T1000 (cell line): ENCODE results near the gene FAXDC2.
"Not testable (repeated sequence)": the region's sequence is repeated elsewhere in the genome, so short reads cannot be mapped to it uniquely, and the experiment has no call there.

ENCODE experiments used
- DNase-seq: peaks from one replicate; lab custom pipeline; 2025; ENCODE audit warnings: mixed read lengths; lab: John Stamatoyannopoulos, UW

The FAXDC2 gene

GRCh38 chr5:154830596-154830995, 19.8 kb downstream of the FAXDC2 start:
- DNase-seq = no peak

GRCh38 chr5:154830219-154830595, 20.2 kb downstream of the FAXDC2 start:
- DNase-seq = no peak

- DNase-seq = no peak
These were observed 20.7 kb downstream of the FAXDC2 start for GRCh38 chr5:154829589-154830218.

GRCh38 chr5:154829181-154829588, 21.2 kb downstream of the FAXDC2 start:
- no peak for DNase-seq

- no peak for DNase-seq
These were observed 26.3 kb downstream of the FAXDC2 start for GRCh38 chr5:154824070-154824469.

- no peak for DNase-seq
These were observed 26.8 kb downstream of the FAXDC2 start for GRCh38 chr5:154823605-154824004.

- DNase-seq = not testable (repeated sequence)
These were observed 27.5 kb downstream of the FAXDC2 start for GRCh38 chr5:154822896-154823295.

- no peak for DNase-seq
These were observed 30.0 kb downstream of the FAXDC2 start for GRCh38 chr5:154820383-154820782.

- no peak for DNase-seq
These were observed 30.9 kb downstream of the FAXDC2 start for GRCh38 chr5:154819546-154819945.

GRCh38 chr5:154818471-154819116, 31.8 kb downstream of the FAXDC2 start:
- no peak for DNase-seq

GRCh38 chr5:154817815-154818214, 32.6 kb downstream of the FAXDC2 start:
- no peak for DNase-seq

GRCh38 chr5:154816891-154817492, 33.4 kb downstream of the FAXDC2 start:
- DNase-seq = no peak

- DNase-seq = no peak
These were observed 34.6 kb downstream of the FAXDC2 start for GRCh38 chr5:154815684-154816247.

- DNase-seq = no peak
These were observed 35.4 kb downstream of the FAXDC2 start for GRCh38 chr5:154815025-154815424.

GRCh38 chr5:154813736-154814135, 36.7 kb downstream of the FAXDC2 start:
- DNase-seq = no peak

- DNase-seq = no peak
These were observed 37.2 kb downstream of the FAXDC2 start for GRCh38 chr5:154813158-154813557.

- DNase-seq = peak; percentile 4
These were observed 38.5 kb downstream of the FAXDC2 start for GRCh38 chr5:154811653-154812465.

- DNase-seq = no peak
These were observed 39.2 kb downstream of the FAXDC2 start for GRCh38 chr5:154811239-154811638.

GRCh38 chr5:154806176-154806575, 44.2 kb downstream of the FAXDC2 start:
- DNase-seq = no peak

GRCh38 chr5:154802050-154802449, 48.4 kb downstream of the FAXDC2 start:
- DNase-seq = no peak

- no peak for DNase-seq
These were observed 49.3 kb downstream of the FAXDC2 start for GRCh38 chr5:154801083-154801482.

GRCh38 chr5:154800582-154800981, 49.8 kb downstream of the FAXDC2 start:
- no peak for DNase-seq
